ENCODE data around the gene GSK3A. TPM values are rescaled to one million over a fixed set of nuclear protein-coding genes. Genes with fewer than 3 reads are reported as not detected.

GSK3A gene
- total RNA-seq, 4 donors from 2014 or later: 31.4 to 44.1 (median 41.0) TPM

- Histone ChIP-seq H3K36me3 (peaks cover 0 to 27% (median 0%) of the 10 kb centered on the region in 3 donors), H3K9me3 (no peaks in the 10 kb centered on the region), H3K4me3 (no peak overlapping the region), H3K27ac (peak overlapping the region in 2 of 4 donors; percentile 41 to 100), H3K4me1 (peaks cover 5 to 49% (median 13%) of the 10 kb centered on the region in 4 donors), H3K27me3 (no peaks in the 10 kb centered on the region)
- TF ChIP-seq CTCF (IDR thresholded peaks at IDR 0.05) (no peak), POLR2A (IDR thresholded peaks at IDR 0.05) (no peak)
- no peak for DNase-seq
Observed at GRCh38 chr19:42249769-42250168, 7.4 kb upstream of the GSK3A start.

GRCh38 chr19:42249149-42249750, 6.8 kb upstream of the GSK3A start:
- no peak for DNase-seq

GRCh38 chr19:42248270-42249148, 6.1 kb upstream of the GSK3A start:
- no peak for DNase-seq
- no peak overlapping the region for H3K4me3 ChIP-seq
- peaks cover 5 to 56% (median 18%) of the 10 kb centered on the region in 4 donors for H3K4me1 ChIP-seq
- H3K9me3 ChIP-seq: no peaks in the 10 kb centered on the region
- TF ChIP-seq POLR2A (IDR thresholded peaks at IDR 0.05): no peak
- no peak for TF ChIP-seq CTCF (IDR thresholded peaks at IDR 0.05)
- peaks cover 0 to 27% (median 0%) of the 10 kb centered on the region in 3 donors for H3K36me3 ChIP-seq
- no peak overlapping the region for H3K27ac ChIP-seq
- H3K27me3 ChIP-seq: no peaks in the 10 kb centered on the region

More at GRCh38 chr19:42249149-42249750, 6.8 kb upstream of the GSK3A start:
- Histone ChIP-seq H3K36me3 (peaks cover 0 to 27% (median 0%) of the 10 kb centered on the region in 3 donors), H3K27me3 (no peaks in the 10 kb centered on the region), H3K4me3 (no peak overlapping the region), H3K9me3 (no peaks in the 10 kb centered on the region), H3K27ac (no peak overlapping the region), H3K4me1 (peaks cover 5 to 49% (median 13%) of the 10 kb centered on the region in 4 donors)
- TF ChIP-seq POLR2A (IDR thresholded peaks at IDR 0.05) (no peak), CTCF (IDR thresholded peaks at IDR 0.05) (no peak)

DNA sequence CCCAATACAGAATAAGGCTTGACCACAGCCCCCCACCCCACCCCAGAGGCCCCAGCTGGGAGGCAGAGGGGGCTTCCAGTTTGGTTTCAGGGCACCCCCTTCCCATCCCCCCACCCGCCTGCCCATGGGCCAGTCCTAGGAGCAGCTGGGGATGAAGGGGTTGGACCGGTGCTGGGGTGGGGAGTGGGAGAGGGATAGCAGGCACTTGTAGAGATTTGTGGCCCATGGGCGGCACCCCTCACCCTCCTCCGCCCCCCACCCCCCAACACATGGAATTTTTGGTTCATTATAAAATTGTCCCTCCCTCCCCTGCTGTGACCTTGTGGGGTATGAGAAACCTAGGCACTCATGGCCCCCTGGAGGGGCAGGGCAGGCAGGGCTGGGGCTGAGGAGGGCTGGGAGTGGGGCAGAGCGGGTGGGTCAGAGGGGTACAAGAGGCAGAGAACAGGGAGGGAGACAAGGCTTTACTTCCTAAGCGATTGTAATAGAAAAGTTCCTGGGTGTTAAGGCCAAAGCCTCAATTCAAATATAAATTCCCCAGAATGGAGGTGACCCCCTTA, 5.3 kb upstream of the GSK3A start:
- peaks cover 5 to 54% (median 15%) of the 10 kb centered on the region in 4 donors for H3K4me1 ChIP-seq
- no peaks in the 10 kb centered on the region for H3K9me3 ChIP-seq
- no peak for TF ChIP-seq POLR2A (IDR thresholded peaks at IDR 0.05)
- no peak for TF ChIP-seq CTCF (IDR thresholded peaks at IDR 0.05)
- peaks cover 0 to 27% (median 0%) of the 10 kb centered on the region in 3 donors for H3K36me3 ChIP-seq
- H3K27me3 ChIP-seq: no peaks in the 10 kb centered on the region
- no peak for DNase-seq
- H3K27ac ChIP-seq: no peak overlapping the region
- H3K4me3 ChIP-seq: no peak overlapping the region

GRCh38 chr19:42246922-42247639, 4.7 kb upstream of the GSK3A start:
- no peak for DNase-seq
- TF ChIP-seq CTCF (IDR thresholded peaks at IDR 0.05) (no peak), POLR2A (IDR thresholded peaks at IDR 0.05) (no peak)
- H3K27me3 ChIP-seq: no peaks in the 10 kb centered on the region
- H3K27ac ChIP-seq: peak overlapping the region in 2 of 4 donors; percentile 20 to 38
- H3K4me1 ChIP-seq: peaks cover 3 to 48% (median 10%) of the 10 kb centered on the region in 4 donors
- peaks cover 0 to 27% (median 0%) of the 10 kb centered on the region in 3 donors for H3K36me3 ChIP-seq
- no peaks in the 10 kb centered on the region for H3K9me3 ChIP-seq
- H3K4me3 ChIP-seq: no peak overlapping the region

All from Peyer's patch (tissue), 4 donors.